Panc1 (cell line): ENCODE data around the gene MUC5B. TPM values are rescaled to one million over a fixed set of nuclear protein-coding genes. Genes with fewer than 3 reads are reported as not detected.
A peak's percentile ranks its signal among the peaks of the same experiment; 100 is the strongest.

Experiments used
- ATAC-seq: fragments of 200-7000 bp; cut with Tn5 transposase; 2 replicates; pipeline ENCODE4 v1.9.1; 2020; ENCODE audit warnings: mild to moderate bottlenecking, moderate library complexity
- BruUV-seq: library from RNA; stranded (reverse); fragments of 400-500 nt; replicated peaks from 2 replicates; lab custom pipeline; 2021; lab: Mats Ljungman, UMichigan
- CTCF ChIA-PET: fragments of 300-600 bp; sonication (Branson Sonifier 250); formaldehyde crosslinking; loops from one replicate; lab custom pipeline; 2022; ENCODE audit warnings: antibody characterized with exemption; lab: Charles Lee
- POLR2A ChIA-PET: fragments of 300-600 bp; sonication (Branson Sonifier 250); formaldehyde crosslinking; loops from one replicate; lab custom pipeline; 2022; ENCODE audit warnings: antibody characterized with exemption; lab: Charles Lee
- DNase-seq: peaks from one replicate; pipeline ENCODE4 v3.0.0-alpha.2; 2010; ENCODE audit warnings: low read depth, low spot score
- H3K27ac ChIP-seq: 2 replicates; pipeline ENCODE4 v1.5.1; 2011; ENCODE audit warnings: mild to moderate bottlenecking, low read length, inconsistent platforms
- H3K27me3 ChIP-seq: fragments of 200-500 bp; sonication (Bioruptor generic); 2 replicates; pipeline ENCODE4 v1.6.0; 2014; ENCODE audit warnings: low read length, inconsistent platforms; ENCODE audit not compliant: control insufficient read depth, insufficient read depth
- H3K36me3 ChIP-seq: fragments of 200-500 bp; sonication (Bioruptor generic); 2 replicates; pipeline ENCODE4 v1.5.1; 2014; ENCODE audit warnings: inconsistent platforms, mild to moderate bottlenecking, low read length, moderate library complexity; ENCODE audit not compliant: control insufficient read depth, insufficient read depth
- H3K4me1 ChIP-seq: 2 replicates; pipeline ENCODE4 v1.5.1; 2011; ENCODE audit warnings: inconsistent platforms, mild to moderate bottlenecking, low read length, moderate library complexity; ENCODE audit not compliant: control insufficient read depth, insufficient read depth
- H3K4me3 ChIP-seq, 2 experiments: 2 replicates each; pipeline ENCODE4 v1.5.1; 2011 to 2012; ENCODE audit warnings: low read depth in 2 of 2, low read length in 2 of 2, mild to moderate bottlenecking in 2 of 2, inconsistent platforms in 1 of 2, moderate library complexity in 1 of 2
- H3K9me3 ChIP-seq: fragments of 200-500 bp; sonication (Bioruptor generic); 2 replicates; pipeline ENCODE4 v1.5.1; 2014; ENCODE audit warnings: low read depth, mild to moderate bottlenecking, inconsistent platforms, low read length, moderate library complexity; ENCODE audit not compliant: control insufficient read depth, insufficient read depth
- CTCF ChIP-seq: fragments of 450-650 bp; IDR thresholded peaks from 2 replicates; pipeline ENCODE4 v1.5.1; 2017; ENCODE audit warnings: mild to moderate bottlenecking
- POLR2AphosphoS5 ChIP-seq: IDR thresholded peaks from 2 replicates; pipeline ENCODE4 v1.6.1; 2012; ENCODE audit warnings: mild to moderate bottlenecking, low read depth, low read length, moderate library complexity
- REST ChIP-seq, 2 experiments: IDR thresholded peaks; 2 replicates each; pipeline ENCODE4 v1.6.1; 2011 to 2012; ENCODE audit warnings: low read depth in 2 of 2, control low read depth in 1 of 2, low read length in 1 of 2, mild to moderate bottlenecking in 1 of 2, moderate library complexity in 1 of 2; ENCODE audit not compliant: insufficient read depth in 1 of 2
- SIN3A ChIP-seq: IDR thresholded peaks from 2 replicates; pipeline ENCODE4 v1.6.1; 2012; ENCODE audit warnings: low read depth, mild to moderate bottlenecking, low read length, moderate library complexity, borderline replicate concordance; ENCODE audit not compliant: insufficient read depth
- TCF7L2 ChIP-seq: IDR thresholded peaks from 2 replicates; pipeline ENCODE4 v1.6.1; 2011; ENCODE audit warnings: mild to moderate bottlenecking, low read depth, low read length, inconsistent platforms
- in situ Hi-C: cut with HindIII; loops from 2 replicates; pipeline ENCODE4 v1.10.0; 2016; ENCODE audit warnings: low sequenced_read_pairs, low pct_unique_long_range_greater_than_20kb
- intact Hi-C: fragments of 100-400 bp; cut with micrococcal nuclease; formaldehyde crosslinking; loops from one replicate; pipeline ENCODE4 v1.10.0; 2022; ENCODE audit not compliant: unreplicated experiment
- total RNA-seq: library from RNA; stranded (reverse); gene quantifications from one replicate; pipeline ENCODE4 v1.2.1, GENCODE V29; 2021; ENCODE audit not compliant: unreplicated experiment

MUC5B gene
- total RNA-seq, 1 experiment from 2014 or later = 1.2 TPM

- H3K4me1 ChIP-seq = peaks cover 6% of the 10 kb centered on the region
- ATAC-seq (no peak), DNase-seq (no peak)
- ChIA-PET CTCF (no interaction called here), POLR2A (no interaction called here)
- no peaks in the 10 kb centered on the region for H3K36me3 ChIP-seq
- no peak overlapping the region for H3K4me3 ChIP-seq
- no TSS peak for BruUV-seq
- no peaks in the 10 kb centered on the region for H3K27me3 ChIP-seq
- H3K27ac ChIP-seq = no peak overlapping the region
- in situ Hi-C loops = no loop called here
- intact Hi-C loops = no loop called here
- TF ChIP-seq TCF7L2 = no peak
- no peak for TF ChIP-seq POLR2AphosphoS5
- TF ChIP-seq CTCF = no peak
- H3K9me3 ChIP-seq = no peaks in the 10 kb centered on the region
Observed at GRCh38 chr11:1267441-1268100, 44.7 kb downstream of the MUC5B start.

- in situ Hi-C loops (no loop called here), intact Hi-C loops (no loop called here)
- ATAC-seq (peak; percentile 55), DNase-seq (no peak)
- Histone ChIP-seq H3K4me1 (no peaks in the 10 kb centered on the region), H3K4me3 (no peak overlapping the region), H3K36me3 (peaks cover 4% of the 10 kb centered on the region), H3K27ac (no peak overlapping the region), H3K9me3 (no peaks in the 10 kb centered on the region), H3K27me3 (no peaks in the 10 kb centered on the region)
- TF ChIP-seq CTCF (no peak), POLR2AphosphoS5 (no peak), SIN3A (no peak), REST (IDR thresholded peaks at IDR 0.05; ENCODE audit: insufficient read depth in 1 of 2, low read depth in 2 of 2, low read length in 1 of 2) (no peak), TCF7L2 (no peak)
- CTCF ChIA-PET = interaction anchor here (0.7 to 1.0 kb wide), 2 partner anchors 43 to 305 kb away, joined by 3 read pairs; no protein-coding TSS in a partner anchor
- POLR2A ChIA-PET = no interaction called here
- BruUV-seq = no TSS peak
Observed at GRCh38 chr11:1269957-1270356, 47.1 kb downstream of the MUC5B start.
